GM12891 (cell line): ENCODE measurements around the gene TBC1D4.

Source experiments
- POLR2A ChIP-seq: IDR thresholded peaks from 2 replicates; pipeline ENCODE4 v1.6.1; 2011; ENCODE audit warnings: low read depth, low read length, control low read depth
- POLR2AphosphoS5 ChIP-seq: IDR thresholded peaks from 2 replicates; pipeline ENCODE4 v1.6.1; 2011; ENCODE audit warnings: low read depth, low read length, control low read depth
- POU2F2 ChIP-seq: IDR thresholded peaks from 2 replicates; pipeline ENCODE4 v1.6.1; 2011; ENCODE audit warnings: low read depth, mild to moderate bottlenecking, control low read depth, low read length, moderate library complexity
- SPI1 ChIP-seq: IDR thresholded peaks from 2 replicates; pipeline ENCODE4 v1.6.1; 2011; ENCODE audit warnings: low read depth, low read length, control low read depth
- TAF1 ChIP-seq: IDR thresholded peaks from 2 replicates; pipeline ENCODE4 v1.6.1; 2011; ENCODE audit warnings: low read depth, low read length, control low read depth

- no peak for TF ChIP-seq POLR2AphosphoS5
- no peak for TF ChIP-seq POLR2A
- TF ChIP-seq TAF1: no peak
- no peak for TF ChIP-seq SPI1
- no peak for TF ChIP-seq POU2F2
Observed at GRCh38 chr13:75326173-75327134, 155.5 kb downstream of the TBC1D4 start.
